GM23248 (cell line): Measurements from ENCODE around the gene TRMT1. TPM values are rescaled to one million over a fixed set of nuclear protein-coding genes. Genes with fewer than 3 reads are reported as not detected.
A peak's percentile ranks its signal among the peaks of the same experiment; 100 is the strongest.

ENCODE experiments used
- DNase-seq: peaks from one replicate; pipeline ENCODE4 v3.0.0-alpha.2; 2015
- H2AFZ ChIP-seq: fragments of 200-600 bp; sonication (generic); 2 replicates; pipeline ENCODE4 v1.6.1; 2016; ENCODE audit warnings: antibody characterized with exemption
- H3F3A ChIP-seq: fragments of 200-600 bp; sonication (generic); 2 replicates; pipeline ENCODE4 v1.6.1; 2016; ENCODE audit warnings: mild to moderate bottlenecking, antibody characterized with exemption, mixed run types; ENCODE audit not compliant: insufficient read depth
- H3K27ac ChIP-seq: fragments of 200-600 bp; sonication (generic); 2 replicates; pipeline ENCODE4 v1.5.1; 2016; ENCODE audit warnings: mild to moderate bottlenecking
- H3K27me3 ChIP-seq: fragments of 200-600 bp; sonication (generic); replicated peaks from 2 replicates; pipeline ENCODE4 v1.6.1; 2016; ENCODE audit warnings: mild to moderate bottlenecking; ENCODE audit not compliant: insufficient read depth
- H3K36me3 ChIP-seq: fragments of 200-600 bp; sonication (generic); 2 replicates; pipeline ENCODE4 v1.6.1; 2016; ENCODE audit warnings: low read depth, mild to moderate bottlenecking
- H3K4me1 ChIP-seq: fragments of 200-600 bp; sonication (generic); 2 replicates; pipeline ENCODE4 v1.6.1; 2016; ENCODE audit warnings: mild to moderate bottlenecking; ENCODE audit not compliant: insufficient read depth
- H3K4me2 ChIP-seq: fragments of 200-600 bp; sonication (generic); one replicate; pipeline ENCODE4 v1.6.1; 2016; ENCODE audit warnings: mild to moderate bottlenecking; ENCODE audit not compliant: unreplicated experiment
- H3K4me3 ChIP-seq: fragments of 200-600 bp; sonication (generic); 2 replicates; pipeline ENCODE4 v1.5.1; 2016; ENCODE audit warnings: mild to moderate bottlenecking
- H3K79me2 ChIP-seq: fragments of 200-600 bp; sonication (generic); 2 replicates; pipeline ENCODE4 v1.6.1; 2016; ENCODE audit warnings: mild to moderate bottlenecking; ENCODE audit not compliant: insufficient read depth
- H3K9ac ChIP-seq: fragments of 200-600 bp; sonication (generic); 2 replicates; pipeline ENCODE4 v1.6.1; 2016; ENCODE audit warnings: mild to moderate bottlenecking
- H3K9me2 ChIP-seq: fragments of 200-600 bp; sonication (generic); 2 replicates; pipeline ENCODE4 v1.6.1; 2016; ENCODE audit warnings: mixed run types, mild to moderate bottlenecking, moderate library complexity; ENCODE audit not compliant: insufficient read depth
- H3K9me3 ChIP-seq: fragments of 200-600 bp; sonication (generic); one replicate; pipeline ENCODE4 v1.6.1; 2017; ENCODE audit warnings: low read depth
- H4K20me1 ChIP-seq: fragments of 200-600 bp; sonication (generic); 2 replicates; pipeline ENCODE4 v1.6.0; 2016; ENCODE audit not compliant: insufficient read depth
- EZH2 ChIP-seq: fragments of 200-600 bp; sonication (generic); IDR thresholded peaks from 2 replicates; pipeline ENCODE4 v1.6.1; 2018; ENCODE audit warnings: antibody characterized with exemption, mild to moderate bottlenecking; ENCODE audit not compliant: insufficient read depth, poor library complexity, severe bottlenecking
- EZH2phosphoT487 ChIP-seq: fragments of 200-600 bp; sonication (generic); IDR thresholded peaks from 2 replicates; pipeline ENCODE4 v1.6.1; 2018; ENCODE audit warnings: antibody characterized with exemption, moderate library complexity, mild to moderate bottlenecking, low read depth; ENCODE audit not compliant: insufficient read depth
- WGBS, 2 experiments: methylation state at CpG; one replicate each; pipeline ENCODE4 v1.1.6; 2015 to 2017; ENCODE audit warnings: low lambda C conversion rate in 2 of 2, low coverage in 1 of 2; ENCODE audit errors: missing lambda C conversion rate in 2 of 2; 5-methylcytosine and 5-hydroxymethylcytosine counted together
- in situ Hi-C: fragments of 300-500 bp; cut with MboI; formaldehyde crosslinking; loops from 2 replicates; pipeline ENCODE4 v1.15.0; 2020
- polyA plus RNA-seq: library from polyadenylated mRNA; unstranded; fragments of >200 nt; fragmentation: Nextera tagmentation; extraction: Ambion mirVana; gene quantifications from 2 replicates; pipeline ENCODE4 v1.2.1, GENCODE V29; 2016
- total RNA-seq: library from RNA; depleted of rRNA; stranded (reverse); fragments of >200 nt; shearing (Covaris generic); gene quantifications from 2 replicates; pipeline ENCODE4 v1.2.3, GENCODE V29; 2014

TRMT1 gene
- total and polyA plus RNA-seq, 2 experiments from 2014 or later = 30.4 to 31.8 TPM

DNA sequence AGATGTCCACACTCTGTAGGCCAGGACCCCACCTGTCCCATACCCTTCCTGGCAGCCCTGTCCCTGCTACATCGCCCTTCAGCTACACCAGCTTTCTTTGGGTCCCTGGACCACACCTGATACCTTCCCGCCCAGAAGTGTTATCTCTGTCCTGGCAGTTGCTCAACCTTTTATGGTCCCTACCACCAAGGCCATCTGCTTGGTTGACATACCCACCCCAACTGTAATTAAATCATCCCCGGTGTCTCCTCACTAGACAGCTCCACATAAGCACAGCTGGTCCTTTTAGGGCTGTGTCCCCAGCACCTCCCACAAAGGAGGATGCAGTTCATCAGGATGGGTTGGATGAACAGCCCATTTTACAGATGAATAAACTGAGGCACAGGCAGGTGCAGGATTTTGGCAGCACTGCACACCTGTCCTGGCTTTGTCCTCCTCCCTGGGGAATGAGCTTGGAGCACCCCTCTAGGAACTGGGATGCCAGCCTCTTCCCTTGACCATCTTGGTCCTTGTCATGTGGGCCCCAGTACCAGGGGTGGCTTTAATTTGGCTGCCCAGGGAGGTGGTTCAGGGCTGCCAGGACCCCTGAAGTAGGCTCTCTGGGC is 14.4 kb upstream of the TRMT1 start:
- DNase-seq = no peak
- H3K4me3 ChIP-seq = no peak overlapping the region
- H3K27me3 ChIP-seq = no peaks in the 10 kb centered on the region
- peaks cover 42% of the 10 kb centered on the region for H3K4me1 ChIP-seq
- H3K27ac ChIP-seq = peak overlapping the region; percentile 81
- TF ChIP-seq EZH2 (no peak), EZH2phosphoT487 (no peak)
- peaks cover 33% of the 10 kb centered on the region for H3F3A ChIP-seq
- H4K20me1 ChIP-seq = peaks cover 17% of the 10 kb centered on the region; the same call in 1 of the 2 replicates
- 79 to 86% methylated on average over 3 of the region's 3 CpGs for WGBS, 2 experiments
- no peaks in the 10 kb centered on the region for H3K9me2 ChIP-seq
- no peak overlapping the region; the same call in 1 of the 2 replicates for H3K9ac ChIP-seq
- H3K36me3 ChIP-seq = peaks cover under 1% of the 10 kb centered on the region
- no peaks in the 10 kb centered on the region for H3K9me3 ChIP-seq
- no peak overlapping the region for H3K4me2 ChIP-seq
- no peak overlapping the region for H2AFZ ChIP-seq
- in situ Hi-C loops = no loop called here
- peaks cover 95% of the 10 kb centered on the region for H3K79me2 ChIP-seq

DNA sequence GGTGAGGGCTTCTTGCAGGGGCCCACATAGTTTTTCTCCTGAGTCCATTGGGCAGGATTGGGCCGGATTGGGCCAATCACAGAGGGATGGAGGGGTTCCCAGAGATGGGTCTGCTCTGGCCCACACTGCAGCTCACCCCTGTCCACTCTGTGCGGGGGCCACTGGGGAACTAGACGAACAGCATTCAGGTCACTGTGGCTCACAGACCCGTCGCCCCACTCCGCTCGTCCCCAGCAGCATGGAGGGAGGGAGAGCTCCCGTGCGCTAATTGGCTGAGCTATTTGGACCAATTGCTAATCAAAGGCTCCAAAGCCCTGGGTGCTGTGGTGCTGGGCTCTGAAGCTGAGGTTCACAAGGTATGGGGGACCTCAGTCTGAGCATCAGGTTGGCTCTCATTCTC is 12.8 kb upstream of the TRMT1 start:
- no peaks in the 10 kb centered on the region; the same call in 1 of the 2 replicates for H3K36me3 ChIP-seq
- no peak overlapping the region for H3K27ac ChIP-seq
- no peak overlapping the region for H3K4me2 ChIP-seq
- H3K9ac ChIP-seq = no peak overlapping the region
- no peaks in the 10 kb centered on the region for H3K27me3 ChIP-seq
- in situ Hi-C loops = no loop called here
- H3K4me1 ChIP-seq = peaks cover 38% of the 10 kb centered on the region
- H4K20me1 ChIP-seq = peaks cover 17% of the 10 kb centered on the region; the same call in 1 of the 2 replicates
- peaks cover 30% of the 10 kb centered on the region for H3F3A ChIP-seq
- H3K79me2 ChIP-seq = peaks cover 95% of the 10 kb centered on the region
- no peak for DNase-seq
- 91 to 92% methylated on average over 8 to 9 of the region's 9 CpGs for WGBS, 2 experiments
- no peaks in the 10 kb centered on the region for H3K9me2 ChIP-seq
- TF ChIP-seq EZH2phosphoT487 = no peak
- TF ChIP-seq EZH2 = no peak
- H3K4me3 ChIP-seq = no peak overlapping the region
- no peak overlapping the region for H2AFZ ChIP-seq
- no peaks in the 10 kb centered on the region for H3K9me3 ChIP-seq

DNA sequence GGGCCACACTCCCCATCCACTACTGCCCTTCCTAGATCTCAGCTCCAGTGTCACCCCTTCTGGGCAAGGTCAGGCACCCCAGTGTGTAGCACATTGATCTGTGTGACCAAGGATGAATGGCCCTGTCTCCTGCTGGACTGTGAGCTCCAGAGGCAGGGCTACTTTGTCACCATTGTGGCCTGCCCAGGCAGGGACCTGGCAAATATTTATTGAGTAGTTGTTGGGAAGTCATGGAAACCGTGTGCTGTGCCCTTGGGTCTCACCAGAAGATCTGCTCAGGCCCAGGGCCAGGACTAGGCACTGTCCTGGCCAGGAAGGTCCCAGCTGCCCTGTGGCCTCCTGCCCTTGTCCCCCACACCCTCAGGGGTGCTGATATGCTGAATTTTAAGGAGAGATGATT is 12.0 kb upstream of the TRMT1 start:
- peaks cover 16% of the 10 kb centered on the region; the same call in 1 of the 2 replicates for H4K20me1 ChIP-seq
- no peak overlapping the region for H3K4me3 ChIP-seq
- TF ChIP-seq EZH2phosphoT487 (no peak), EZH2 (no peak)

DNA sequence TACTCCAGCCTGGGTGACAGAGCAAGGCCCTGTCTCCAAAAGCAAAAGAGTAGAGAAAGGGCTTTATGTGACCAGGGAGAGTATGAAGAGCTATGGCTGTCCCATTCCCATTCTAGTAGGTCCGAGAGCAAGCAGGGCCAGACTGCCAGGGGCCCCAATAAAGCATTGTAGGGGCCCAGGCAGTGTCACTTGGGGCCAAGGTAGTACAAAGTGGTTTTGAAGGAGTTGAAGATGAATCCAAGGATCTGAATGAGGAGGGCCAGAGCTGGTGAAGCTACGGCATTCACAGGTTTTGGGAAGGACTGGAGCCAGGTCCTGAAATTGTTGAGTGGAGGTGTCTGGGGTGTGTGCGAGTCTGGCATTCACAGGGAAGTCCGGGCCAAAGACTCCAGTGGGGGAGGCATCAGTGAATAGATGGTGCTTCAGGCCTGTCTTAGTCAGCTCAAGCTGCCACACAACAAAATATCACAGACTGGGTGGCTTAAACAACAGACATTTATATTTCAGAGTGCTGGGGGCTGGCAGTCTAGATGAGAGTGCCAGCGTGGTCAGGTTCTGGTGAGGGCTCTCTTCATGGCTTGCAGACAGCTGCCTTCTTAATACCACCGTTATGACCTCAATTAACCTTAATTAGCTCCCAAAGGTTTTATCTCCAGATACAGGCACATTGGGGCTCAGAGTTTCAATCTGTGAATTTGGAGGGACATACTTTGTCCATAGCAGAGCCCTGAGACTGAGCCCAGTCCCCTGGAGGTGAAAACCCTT is 11.5 kb upstream of the TRMT1 start:
- DNase-seq = no peak
- H3K4me3 ChIP-seq = no peak overlapping the region
- no peaks in the 10 kb centered on the region for H3K36me3 ChIP-seq
- H3K27ac ChIP-seq = peak overlapping the region; percentile 8; the same call in 1 of the 2 replicates
- peaks cover 16% of the 10 kb centered on the region for H3F3A ChIP-seq
- H3K4me1 ChIP-seq = peaks cover 24% of the 10 kb centered on the region
- peaks cover 95% of the 10 kb centered on the region for H3K79me2 ChIP-seq
- H3K9me2 ChIP-seq = no peaks in the 10 kb centered on the region
- TF ChIP-seq EZH2phosphoT487 (no peak), EZH2 (no peak)
- H2AFZ ChIP-seq = no peak overlapping the region
- peaks cover 10% of the 10 kb centered on the region; the same call in 1 of the 2 replicates for H4K20me1 ChIP-seq
- H3K27me3 ChIP-seq = no peaks in the 10 kb centered on the region
- no peaks in the 10 kb centered on the region for H3K9me3 ChIP-seq
- in situ Hi-C loops = no loop called here
- WGBS, 2 experiments = 96 to 98% methylated on average over 6 of the region's 6 CpGs
- peak overlapping the region; percentile 1; the same call in 1 of the 2 replicates for H3K9ac ChIP-seq
- H3K4me2 ChIP-seq = no peak overlapping the region

More for the DNA sequence above, 12.0 kb upstream of the TRMT1 start:
- H3K36me3 ChIP-seq = no peaks in the 10 kb centered on the region; the same call in 1 of the 2 replicates
- H3K27ac ChIP-seq = peak overlapping the region; percentile 8; the same call in 1 of the 2 replicates
- no peak overlapping the region for H3K4me2 ChIP-seq
- WGBS, 2 experiments = 77 to 91% methylated on average over 1 of the region's 1 CpG
- H3K9ac ChIP-seq = 0 out of 2 replicates have a peak overlapping the region, but pooled peaks have one; percentile 1
- H3K9me2 ChIP-seq = no peaks in the 10 kb centered on the region
- peaks cover 22% of the 10 kb centered on the region for H3F3A ChIP-seq
- peaks cover 30% of the 10 kb centered on the region for H3K4me1 ChIP-seq
- no peak overlapping the region for H2AFZ ChIP-seq
- peaks cover 95% of the 10 kb centered on the region for H3K79me2 ChIP-seq
- no peaks in the 10 kb centered on the region for H3K27me3 ChIP-seq
- DNase-seq = no peak
- H3K9me3 ChIP-seq = no peaks in the 10 kb centered on the region
- in situ Hi-C loops = no loop called here
